ENCODE results near the gene INPP5K.

DNA sequence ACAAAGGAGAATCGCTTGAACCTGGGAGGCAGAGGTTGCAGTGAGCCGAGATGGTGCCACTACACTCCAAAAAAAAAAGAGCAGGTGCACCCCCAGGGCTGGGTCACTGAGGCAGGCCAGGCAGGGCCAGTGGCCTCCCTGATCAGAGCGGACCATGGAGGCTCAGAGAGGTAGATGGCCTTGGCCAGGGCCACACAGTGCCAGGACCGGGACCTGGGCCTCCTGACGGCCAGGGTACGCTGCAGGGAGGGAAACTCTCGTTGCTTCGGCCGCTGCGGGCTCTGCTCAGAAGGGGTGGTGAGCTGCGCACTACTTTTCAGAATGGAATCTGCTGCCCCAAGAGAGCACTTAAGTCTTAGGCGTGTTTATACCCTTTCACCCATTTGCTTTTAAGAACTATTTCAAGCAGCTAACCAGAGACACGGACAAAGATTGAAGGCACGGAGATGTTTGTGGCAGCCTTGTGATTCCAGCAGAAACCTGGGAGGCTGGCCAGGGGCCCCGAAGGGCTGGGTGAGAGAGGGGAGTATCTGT is 41.0 kb downstream of the INPP5K start:
- TF ChIP-seq, protein P1, sequence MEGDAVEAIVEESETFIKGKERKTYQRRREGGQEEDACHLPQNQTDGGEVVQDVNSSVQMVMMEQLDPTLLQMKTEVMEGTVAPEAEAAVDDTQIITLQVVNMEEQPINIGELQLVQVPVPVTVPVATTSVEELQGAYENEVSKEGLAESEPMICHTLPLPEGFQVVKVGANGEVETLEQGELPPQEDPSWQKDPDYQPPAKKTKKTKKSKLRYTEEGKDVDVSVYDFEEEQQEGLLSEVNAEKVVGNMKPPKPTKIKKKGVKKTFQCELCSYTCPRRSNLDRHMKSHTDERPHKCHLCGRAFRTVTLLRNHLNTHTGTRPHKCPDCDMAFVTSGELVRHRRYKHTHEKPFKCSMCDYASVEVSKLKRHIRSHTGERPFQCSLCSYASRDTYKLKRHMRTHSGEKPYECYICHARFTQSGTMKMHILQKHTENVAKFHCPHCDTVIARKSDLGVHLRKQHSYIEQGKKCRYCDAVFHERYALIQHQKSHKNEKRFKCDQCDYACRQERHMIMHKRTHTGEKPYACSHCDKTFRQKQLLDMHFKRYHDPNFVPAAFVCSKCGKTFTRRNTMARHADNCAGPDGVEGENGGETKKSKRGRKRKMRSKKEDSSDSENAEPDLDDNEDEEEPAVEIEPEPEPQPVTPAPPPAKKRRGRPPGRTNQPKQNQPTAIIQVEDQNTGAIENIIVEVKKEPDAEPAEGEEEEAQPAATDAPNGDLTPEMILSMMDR (IDR thresholded peaks at IDR 0.05; ENCODE audit: low read depth, low read length): no peak
- TF ChIP-seq POLR2A (IDR thresholded peaks at IDR 0.05; ENCODE audit: extremely low read depth, insufficient read length) (no peak), MYC (IDR thresholded peaks at IDR 0.05; ENCODE audit: low read depth, low read length) (no peak)
- TF ChIP-seq, protein P2, sequence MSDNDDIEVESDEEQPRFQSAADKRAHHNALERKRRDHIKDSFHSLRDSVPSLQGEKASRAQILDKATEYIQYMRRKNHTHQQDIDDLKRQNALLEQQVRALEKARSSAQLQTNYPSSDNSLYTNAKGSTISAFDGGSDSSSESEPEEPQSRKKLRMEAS (IDR thresholded peaks at IDR 0.05; ENCODE audit: low read depth, low read length): no peak

All from NB4 (cell line).